GM06990 (cell line): ENCODE results near the gene UNC13B.

Source experiments
- DNase-seq: peaks from one replicate; pipeline ENCODE4 v3.0.0-alpha.2; 2011; ENCODE audit not compliant: insufficient read length; ENCODE audit errors: extremely low read depth
- H3K27me3 ChIP-seq: replicated peaks from 2 replicates; pipeline ENCODE4 v1.6.0; 2011; ENCODE audit warnings: low read length; ENCODE audit not compliant: control insufficient read depth, insufficient read depth
- H3K36me3 ChIP-seq: 2 replicates; pipeline ENCODE4 v1.5.1; 2011; ENCODE audit warnings: low read length; ENCODE audit not compliant: control insufficient read depth, insufficient read depth
- H3K4me3 ChIP-seq: replicated peaks from 2 replicates; pipeline ENCODE4 v1.5.1; 2011; ENCODE audit warnings: low read depth, mild to moderate bottlenecking, control low read depth, low read length
- CTCF ChIP-seq: IDR thresholded peaks from 2 replicates; pipeline ENCODE4 v1.5.1; 2011; ENCODE audit warnings: low read length, control low read depth, mild to moderate bottlenecking, inconsistent platforms; ENCODE audit not compliant: insufficient read depth, poor library complexity, severe bottlenecking

The UNC13B gene

GRCh38 chr9:35285731-35286130 is 123.9 kb downstream of the UNC13B start:
- DNase-seq: no peak
- Histone ChIP-seq H3K36me3 (no peaks in the 10 kb centered on the region), H3K27me3 (no peaks in the 10 kb centered on the region), H3K4me3 (no peak overlapping the region)
- no peak for TF ChIP-seq CTCF

- Histone ChIP-seq H3K4me3 (no peak overlapping the region), H3K36me3 (no peaks in the 10 kb centered on the region), H3K27me3 (no peaks in the 10 kb centered on the region)
- no peak for DNase-seq
- TF ChIP-seq CTCF: no peak
These were observed 124.6 kb downstream of the UNC13B start for GRCh38 chr9:35286381-35286780.

GRCh38 chr9:35287987-35288632 is 126.3 kb downstream of the UNC13B start:
- no peak for TF ChIP-seq CTCF
- DNase-seq: no peak
- no peaks in the 10 kb centered on the region for H3K27me3 ChIP-seq
- no peak overlapping the region for H3K4me3 ChIP-seq
- H3K36me3 ChIP-seq: no peaks in the 10 kb centered on the region

DNA sequence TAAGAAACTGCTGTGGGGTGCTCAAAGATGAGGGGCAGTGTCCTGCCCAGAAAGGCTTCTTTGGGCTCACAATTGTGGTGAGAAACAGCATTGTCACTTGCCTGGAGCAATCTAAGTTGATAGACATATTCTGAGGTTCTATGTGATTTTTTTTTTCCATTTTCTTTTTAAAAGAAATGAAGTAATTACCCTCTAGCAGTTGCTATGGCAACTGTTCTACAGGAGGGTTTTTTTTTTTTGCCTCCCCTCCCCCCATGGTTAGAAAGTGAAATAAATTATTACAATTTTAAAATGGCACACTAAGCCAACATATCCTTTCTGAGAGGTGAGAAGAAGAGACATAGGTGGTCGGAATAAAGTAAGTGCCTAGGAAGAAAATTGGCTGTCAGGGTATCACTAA is 127.0 kb downstream of the UNC13B start:
- DNase-seq: no peak
- H3K36me3 ChIP-seq: no peaks in the 10 kb centered on the region
- H3K27me3 ChIP-seq: no peaks in the 10 kb centered on the region
- no peak overlapping the region for H3K4me3 ChIP-seq
- no peak for TF ChIP-seq CTCF

GRCh38 chr9:35293376-35293964 is 131.7 kb downstream of the UNC13B start:
- Histone ChIP-seq H3K36me3 (no peaks in the 10 kb centered on the region), H3K27me3 (no peaks in the 10 kb centered on the region), H3K4me3 (no peak overlapping the region)
- TF ChIP-seq CTCF: no peak
- no peak for DNase-seq
